Lung (tissue), 12 donors: ENCODE measurements around the gene DOCK11. TPM values are rescaled to one million over a fixed set of nuclear protein-coding genes. Genes with fewer than 3 reads are reported as not detected.

ENCODE experiments used
- ATAC-seq: fragments of 200-7000 bp; cut with Tn5 transposase; one replicate; pipeline ENCODE4 v1.9.1; 2020; ENCODE audit warnings: moderate number of reproducible peaks; ENCODE audit not compliant: insufficient read depth, low FRiP score
- DNase-seq, 3 donors: peaks; one replicate each; pipeline ENCODE4 v3.0.0-alpha.2; 2013 to 2017
- H3K27ac ChIP-seq, 2 donors: one replicate each; pipeline ENCODE4 v1.5.1; 2013; ENCODE audit warnings: mild to moderate bottlenecking in 2 of 2, moderate library complexity in 2 of 2, control low read depth in 1 of 2, inconsistent platforms in 1 of 2, low read depth in 1 of 2, low read length in 1 of 2
- H3K27me3 ChIP-seq, 3 donors: one replicate each; pipeline ENCODE4 v1.5.1; 2013; ENCODE audit warnings: low read length in 2 of 3; ENCODE audit not compliant: control insufficient read depth in 3 of 3, insufficient read depth in 3 of 3
- H3K36me3 ChIP-seq, 4 donors: one replicate each; pipeline ENCODE4 v1.5.1; 2013; ENCODE audit warnings: low read length in 4 of 4, mild to moderate bottlenecking in 1 of 4, moderate library complexity in 1 of 4; ENCODE audit not compliant: control insufficient read depth in 4 of 4, insufficient read depth in 4 of 4
- H3K4me1 ChIP-seq, 5 donors: one replicate each; pipeline ENCODE4 v1.5.1; 2013; ENCODE audit warnings: low read length in 5 of 5, mild to moderate bottlenecking in 2 of 5, moderate library complexity in 1 of 5; ENCODE audit not compliant: control insufficient read depth in 5 of 5, insufficient read depth in 5 of 5
- H3K4me3 ChIP-seq: one replicate; pipeline ENCODE4 v1.5.1; 2013; ENCODE audit warnings: mild to moderate bottlenecking, control low read depth, moderate library complexity
- H3K9ac ChIP-seq, 2 donors: one replicate each; pipeline ENCODE4 v1.5.1; 2013; ENCODE audit warnings: low read length in 2 of 2, control low read depth in 1 of 2; ENCODE audit not compliant: insufficient read depth in 1 of 2
- H3K9me3 ChIP-seq, 4 donors: one replicate each; pipeline ENCODE4 v1.5.1; 2013; ENCODE audit warnings: low read length in 3 of 4, mild to moderate bottlenecking in 1 of 4, moderate library complexity in 1 of 4; ENCODE audit not compliant: control insufficient read depth in 4 of 4, insufficient read depth in 3 of 4
- WGBS, 2 donors: extraction: QIAGEN DNeasy Blood & Tissue Kit; methylation state at CpG; one replicate each; pipeline ENCODE4 v1.1.7; 2013; 5-methylcytosine and 5-hydroxymethylcytosine counted together
- polyA plus RNA-seq, 2 donors: library from polyadenylated mRNA; stranded (reverse); fragments of 200-250 nt; gene quantifications; one replicate each; pipeline ENCODE4 v1.2.1, GENCODE V29; 2013
- total RNA-seq, 2 donors: library from RNA; depleted of rRNA in 1 of 2; stranded (reverse); fragments of >200 nt in 1 of 2; gene quantifications; one replicate each; pipeline ENCODE4 v1.2.1, GENCODE V29; 2014 to 2021
- TF ChIP-seq, protein P1 (sequence below): IDR thresholded peaks from 2 replicates; pipeline ENCODE4 v1.5.1; 2012; ENCODE audit warnings: mild to moderate bottlenecking; ENCODE audit errors: control extremely low read depth, extremely low read depth
- donor health status: control.
- donor health status: control.
- donor health status: Bipolar disorder and iron deficiency.
- donor health status: healthy.
- donor health status: DM: yes; HTN: yes; CAD: no.

The DOCK11 gene
- total and polyA plus RNA-seq, 4 donors, result 16.0 to 32.0 (median 23.6) TPM

DNA sequence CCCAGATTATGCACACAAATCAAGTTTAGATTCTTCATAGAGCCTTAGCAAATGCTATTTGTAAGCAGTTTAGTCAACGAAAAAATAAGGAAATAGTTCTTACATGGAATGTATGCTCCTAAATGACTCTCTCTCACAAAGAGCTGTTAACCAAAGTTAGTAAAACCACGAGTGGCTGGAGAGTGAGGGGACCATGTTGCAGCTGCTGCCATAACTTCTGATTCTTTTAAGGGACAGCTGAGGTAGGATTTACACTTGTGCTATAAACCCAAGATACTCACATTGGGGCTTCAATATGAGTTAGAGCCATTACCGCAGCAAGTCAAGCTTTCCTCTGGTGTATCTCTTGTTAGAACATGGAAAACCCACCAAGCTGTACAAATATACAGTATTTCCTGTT, 2.7 kb downstream of the DOCK11 start:
- H3K27ac ChIP-seq, result no peak overlapping the region
- no peaks in the 10 kb centered on the region for H3K27me3 ChIP-seq
- 46 to 48% methylated on average over 3 of the region's 3 CpGs for whole genome bisulfite sequencing, 2 donors
- H3K9ac ChIP-seq, result no peak overlapping the region
- DNase-seq (no peak), ATAC-seq (no peak)
- no peaks in the 10 kb centered on the region for H3K36me3 ChIP-seq
- H3K4me1 ChIP-seq, result peaks cover 0 to 15% (median 6%) of the 10 kb centered on the region in 5 donors
- TF ChIP-seq, protein P1, sequence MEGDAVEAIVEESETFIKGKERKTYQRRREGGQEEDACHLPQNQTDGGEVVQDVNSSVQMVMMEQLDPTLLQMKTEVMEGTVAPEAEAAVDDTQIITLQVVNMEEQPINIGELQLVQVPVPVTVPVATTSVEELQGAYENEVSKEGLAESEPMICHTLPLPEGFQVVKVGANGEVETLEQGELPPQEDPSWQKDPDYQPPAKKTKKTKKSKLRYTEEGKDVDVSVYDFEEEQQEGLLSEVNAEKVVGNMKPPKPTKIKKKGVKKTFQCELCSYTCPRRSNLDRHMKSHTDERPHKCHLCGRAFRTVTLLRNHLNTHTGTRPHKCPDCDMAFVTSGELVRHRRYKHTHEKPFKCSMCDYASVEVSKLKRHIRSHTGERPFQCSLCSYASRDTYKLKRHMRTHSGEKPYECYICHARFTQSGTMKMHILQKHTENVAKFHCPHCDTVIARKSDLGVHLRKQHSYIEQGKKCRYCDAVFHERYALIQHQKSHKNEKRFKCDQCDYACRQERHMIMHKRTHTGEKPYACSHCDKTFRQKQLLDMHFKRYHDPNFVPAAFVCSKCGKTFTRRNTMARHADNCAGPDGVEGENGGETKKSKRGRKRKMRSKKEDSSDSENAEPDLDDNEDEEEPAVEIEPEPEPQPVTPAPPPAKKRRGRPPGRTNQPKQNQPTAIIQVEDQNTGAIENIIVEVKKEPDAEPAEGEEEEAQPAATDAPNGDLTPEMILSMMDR, result no peak
- no peak overlapping the region for H3K4me3 ChIP-seq
- no peaks in the 10 kb centered on the region for H3K9me3 ChIP-seq

DNA sequence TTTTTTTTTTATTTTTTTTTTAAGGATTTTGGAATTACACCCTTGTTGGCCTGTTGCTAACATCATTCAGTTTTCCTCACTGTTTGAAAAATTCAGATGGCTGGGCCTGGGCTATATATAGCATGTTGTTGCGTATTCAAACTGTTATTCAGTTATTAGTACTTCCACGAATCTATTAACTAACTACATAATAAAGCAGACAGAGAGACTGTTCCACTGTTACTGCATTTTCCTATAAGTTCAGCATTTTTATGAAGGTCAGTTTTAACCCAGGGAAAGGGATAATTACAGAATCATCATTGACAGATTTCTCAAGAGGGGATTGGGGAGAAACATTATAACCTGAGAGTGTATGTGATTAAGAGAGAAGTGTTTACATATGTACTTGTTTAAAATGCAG, 3.1 kb downstream of the DOCK11 start:
- no peak for ATAC-seq

DNA sequence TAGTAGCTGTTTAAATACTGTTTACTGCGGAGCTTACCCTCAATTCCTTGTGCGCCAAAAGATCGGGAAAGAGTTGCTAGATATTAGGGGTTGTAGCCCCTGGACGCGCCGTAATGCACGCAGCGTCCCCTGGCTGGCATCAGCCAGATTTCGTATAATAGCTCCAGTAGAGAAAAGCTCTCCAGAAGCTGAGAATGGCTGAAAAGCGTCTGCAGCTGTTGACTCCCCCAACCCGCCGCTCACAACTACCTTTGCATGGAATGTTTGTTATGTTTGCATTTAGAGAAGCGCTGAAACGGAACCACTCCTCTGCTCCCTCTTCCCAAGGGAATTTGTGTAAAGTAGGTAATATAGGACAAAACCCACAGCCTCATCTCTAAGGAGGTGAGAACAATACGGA, 3.7 kb downstream of the DOCK11 start:
- TF ChIP-seq, protein P1, result no peak
- H3K36me3 ChIP-seq, result no peaks in the 10 kb centered on the region
- 65 to 82% methylated on average over 15 of the region's 15 CpGs for WGBS, 2 donors
- H3K27ac ChIP-seq, result no peak overlapping the region
- H3K9me3 ChIP-seq, result no peaks in the 10 kb centered on the region
- DNase-seq, result peak in 1 of 3 donors; percentile 22
- H3K9ac ChIP-seq, result no peak overlapping the region
- no peak for ATAC-seq
- H3K27me3 ChIP-seq, result no peaks in the 10 kb centered on the region
- H3K4me1 ChIP-seq, result peaks cover 0 to 15% (median 6%) of the 10 kb centered on the region in 5 donors
- H3K4me3 ChIP-seq, result no peak overlapping the region

More for the DNA sequence above, 3.1 kb downstream of the DOCK11 start:
- TF ChIP-seq, protein P1, result no peak
- Histone ChIP-seq H3K9ac (no peak overlapping the region), H3K36me3 (no peaks in the 10 kb centered on the region), H3K4me1 (peaks cover 0 to 15% (median 6%) of the 10 kb centered on the region in 5 donors), H3K27me3 (no peaks in the 10 kb centered on the region), H3K4me3 (no peak overlapping the region), H3K9me3 (no peaks in the 10 kb centered on the region), H3K27ac (no peak overlapping the region)
- WGBS, 2 donors, result 43 to 62% methylated on average over 2 of the region's 2 CpGs
- DNase-seq, result no peak

DNA sequence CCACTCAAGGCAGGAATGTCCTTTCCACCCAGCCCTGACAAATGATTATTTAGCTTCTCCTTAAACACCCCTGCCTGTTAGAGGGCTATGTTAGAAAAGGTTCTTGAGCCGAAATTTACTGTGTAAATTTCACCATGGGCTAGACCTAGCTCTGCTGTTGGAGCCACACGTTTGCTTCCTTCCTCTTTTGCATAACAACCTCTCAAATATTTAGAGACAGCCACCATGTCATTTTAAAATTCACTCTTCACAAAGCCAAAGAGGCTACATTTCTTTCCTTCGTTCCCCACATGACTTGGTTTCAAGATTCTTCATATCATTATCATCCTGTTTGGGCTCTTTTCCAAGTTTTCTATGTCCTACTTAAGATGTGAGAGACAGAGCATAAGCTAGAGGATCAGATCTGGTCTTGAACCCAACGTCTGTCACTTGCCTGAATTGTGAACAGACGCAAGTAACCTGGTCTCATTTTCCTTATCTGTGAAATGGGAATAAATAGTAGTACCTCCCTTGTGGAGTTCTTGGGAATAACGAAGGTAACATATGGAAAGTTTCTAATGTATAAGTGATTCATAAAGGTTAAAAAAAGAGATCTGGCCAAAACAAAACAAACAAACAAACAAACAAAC, 6.7 kb downstream of the DOCK11 start:
- Histone ChIP-seq H3K4me3 (no peak overlapping the region), H3K36me3 (no peaks in the 10 kb centered on the region), H3K9me3 (no peaks in the 10 kb centered on the region), H3K4me1 (peaks cover 0 to 6% (median 3%) of the 10 kb centered on the region in 5 donors), H3K9ac (no peak overlapping the region), H3K27ac (no peak overlapping the region), H3K27me3 (no peaks in the 10 kb centered on the region)
- 36 to 49% methylated on average over 6 of the region's 6 CpGs for WGBS, 2 donors
- ATAC-seq, result no peak
- TF ChIP-seq, protein P1, result no peak
- no peak for DNase-seq
